Caki2 (cell line): ENCODE results near the gene TFDP1. TPM values are rescaled to one million over a fixed set of nuclear protein-coding genes. Genes with fewer than 3 reads are reported as not detected.

Source experiments
- DNase-seq: peaks from one replicate; pipeline ENCODE4 v3.0.0-alpha.2; 2015; ENCODE audit warnings: low read depth
- in situ Hi-C: cut with HindIII; loops from 2 replicates; pipeline ENCODE4 v1.10.0; 2016; ENCODE audit warnings: low sequenced_read_pairs, low pct_unique_long_range_greater_than_20kb, mixed read lengths
- total RNA-seq: library from RNA; depleted of rRNA; stranded (reverse); fragments of >200 nt; shearing (Covaris generic); gene quantifications from 2 replicates; pipeline ENCODE4 v1.2.3, GENCODE V29; 2014; ENCODE audit warnings: low replicate concordance

Gene TFDP1
- total RNA-seq, 1 experiment from 2014 or later: 16.8 TPM

GRCh38 chr13:113650731-113651148 lies 66.2 kb downstream of the TFDP1 start:
- in situ Hi-C loops: no loop called here

GRCh38 chr13:113651511-113652403 lies 67.2 kb downstream of the TFDP1 start:
- DNase-seq: no peak
- in situ Hi-C loops: no loop called here

More at GRCh38 chr13:113650731-113651148, 66.2 kb downstream of the TFDP1 start:
- no peak for DNase-seq

- in situ Hi-C loops: no loop called here
Measured at GRCh38 chr13:113652404-113653263, 68.1 kb downstream of the TFDP1 start.

GRCh38 chr13:113653264-113654174 lies 69.0 kb downstream of the TFDP1 start:
- DNase-seq: no peak
- in situ Hi-C loops: no loop called here

More at GRCh38 chr13:113652404-113653263, 68.1 kb downstream of the TFDP1 start:
- DNase-seq: no peak

- in situ Hi-C loops: no loop called here
- DNase-seq: no peak
Measured at GRCh38 chr13:113654175-113654560, 69.6 kb downstream of the TFDP1 start.

- no peak for DNase-seq
- in situ Hi-C loops: no loop called here
Measured at GRCh38 chr13:113654591-113655345, 70.2 kb downstream of the TFDP1 start.

GRCh38 chr13:113655346-113656002 lies 70.9 kb downstream of the TFDP1 start:
- no peak for DNase-seq
- in situ Hi-C loops: no loop called here

- in situ Hi-C loops: no loop called here
- DNase-seq: no peak
Measured at GRCh38 chr13:113656003-113656588, 71.5 kb downstream of the TFDP1 start.

- in situ Hi-C loops: no loop called here
- no peak for DNase-seq
Measured at GRCh38 chr13:113656831-113657671, 72.5 kb downstream of the TFDP1 start.

- in situ Hi-C loops: no loop called here
- DNase-seq: no peak
Measured at GRCh38 chr13:113657851-113658741, 73.5 kb downstream of the TFDP1 start, which contains the start of gene ATP4B. Gene ATP4B, minus strand, starts transcription at chr13:113658198. Its CDS starts 54 bp downstream, at chr13:113658144.

GRCh38 chr13:113658836-113659235 lies 74.3 kb downstream of the TFDP1 start:
- in situ Hi-C loops: no loop called here
- no peak for DNase-seq

GRCh38 chr13:113659337-113659736 lies 74.8 kb downstream of the TFDP1 start:
- no peak for DNase-seq
- in situ Hi-C loops: no loop called here

GRCh38 chr13:113660066-113660465 lies 75.5 kb downstream of the TFDP1 start:
- DNase-seq: no peak
- in situ Hi-C loops: no loop called here

GRCh38 chr13:113661509-113661908 lies 77.0 kb downstream of the TFDP1 start:
- in situ Hi-C loops: no loop called here

GRCh38 chr13:113663934-113664333 lies 79.4 kb downstream of the TFDP1 start:
- in situ Hi-C loops: no loop called here
- no peak for DNase-seq

More at GRCh38 chr13:113661509-113661908, 77.0 kb downstream of the TFDP1 start:
- DNase-seq: no peak
